ENCODE data around the gene PSKH1.
"Not testable (repeated sequence)": the region's sequence is repeated elsewhere in the genome, so short reads cannot be mapped to it uniquely, and the experiment has no call there.

PSKH1 gene

DNA sequence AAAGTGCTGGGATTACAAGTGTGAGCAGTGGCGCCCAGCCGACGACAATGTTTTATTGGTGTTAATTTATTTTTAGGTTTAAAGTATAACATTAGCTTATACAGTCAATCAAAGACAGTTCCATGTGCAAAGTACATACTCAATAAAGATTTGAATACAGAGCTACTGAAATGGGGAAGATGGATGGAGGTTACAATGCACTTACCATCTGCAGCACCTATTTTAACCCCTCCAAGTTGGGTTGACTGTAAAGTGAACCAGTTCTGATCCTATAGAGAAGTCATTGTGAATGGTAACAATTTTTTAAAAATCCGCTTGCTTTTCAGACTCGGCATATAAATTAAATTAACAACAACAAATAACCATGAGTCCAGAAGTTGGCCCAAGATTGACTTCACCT, 679 bp upstream of the PSKH1 start:
- DNase-seq, result no peak

DNA sequence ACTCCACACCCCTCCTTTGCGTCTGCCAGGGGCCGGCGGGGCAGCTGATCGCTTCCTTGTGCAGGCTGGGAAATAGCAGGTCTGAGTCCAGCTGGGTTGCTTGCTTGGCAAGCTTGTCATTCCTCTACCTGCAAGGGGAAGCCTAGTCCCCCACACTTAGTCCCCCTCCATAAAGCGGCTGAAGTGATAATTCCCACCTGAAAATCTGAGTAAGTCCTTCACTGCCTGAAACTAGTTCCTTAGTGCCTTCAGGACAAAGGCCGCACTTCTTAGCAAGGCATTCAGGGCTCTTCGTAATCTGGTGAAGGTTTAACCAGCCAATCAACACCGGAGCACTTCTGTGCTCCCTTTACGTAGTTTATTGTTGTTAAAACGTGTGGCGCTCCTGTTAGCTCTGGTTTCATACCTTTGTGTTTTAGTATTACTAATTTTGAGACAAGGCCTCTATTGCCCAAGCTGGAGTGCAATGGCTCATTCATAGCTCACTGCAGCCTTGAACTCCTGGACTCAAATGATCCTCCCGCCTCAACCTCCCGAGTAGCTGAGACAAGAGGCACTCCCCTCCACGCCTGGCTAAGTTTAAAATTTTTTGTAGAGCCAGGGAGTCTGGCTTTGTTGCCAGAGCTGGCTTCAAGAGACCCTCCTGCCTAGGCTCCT, 817 bp downstream of the PSKH1 start:
- DNase-seq, result no peak

DNA sequence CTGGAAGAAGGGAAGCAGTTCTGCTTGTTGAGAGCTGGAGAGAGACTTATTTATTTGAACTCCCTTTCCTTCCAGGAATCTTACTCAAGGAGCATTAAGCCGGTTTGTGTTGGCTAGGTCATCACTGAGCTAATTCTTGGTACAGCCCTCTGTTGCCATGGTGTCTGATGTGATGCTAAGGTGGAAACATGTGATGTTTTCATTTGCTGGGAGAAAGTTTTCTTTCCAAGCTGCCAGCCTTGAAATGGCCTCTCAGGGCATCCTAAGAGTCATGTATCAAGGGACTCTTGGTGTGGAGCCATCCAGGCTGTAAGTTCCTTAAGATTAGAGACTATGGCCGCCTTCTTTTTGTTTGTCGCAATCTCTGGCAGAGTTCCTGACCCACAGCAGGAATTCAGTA, 4.2 kb downstream of the PSKH1 start:
- peak; percentile 54 for DNase-seq

DNA sequence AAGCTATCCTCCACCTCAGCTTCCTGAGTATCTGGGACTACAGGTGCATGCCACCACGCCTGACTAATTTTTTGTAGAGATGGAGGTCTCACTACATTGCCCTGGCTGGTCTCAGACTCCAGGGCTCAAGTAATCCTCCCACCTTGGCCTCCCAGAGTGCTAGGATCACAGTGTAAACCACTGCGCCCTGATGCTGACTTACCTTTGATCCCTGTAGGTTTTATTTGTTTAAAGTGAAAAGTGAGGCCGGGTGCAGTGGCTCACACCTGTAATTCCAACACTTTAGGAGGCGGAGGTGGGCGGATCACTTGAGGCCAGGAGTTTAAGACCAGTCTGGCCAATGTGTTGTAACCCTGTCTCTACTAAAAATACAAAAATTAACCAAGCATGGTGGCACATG, 8.7 kb downstream of the PSKH1 start:
- no peak for DNase-seq

DNA sequence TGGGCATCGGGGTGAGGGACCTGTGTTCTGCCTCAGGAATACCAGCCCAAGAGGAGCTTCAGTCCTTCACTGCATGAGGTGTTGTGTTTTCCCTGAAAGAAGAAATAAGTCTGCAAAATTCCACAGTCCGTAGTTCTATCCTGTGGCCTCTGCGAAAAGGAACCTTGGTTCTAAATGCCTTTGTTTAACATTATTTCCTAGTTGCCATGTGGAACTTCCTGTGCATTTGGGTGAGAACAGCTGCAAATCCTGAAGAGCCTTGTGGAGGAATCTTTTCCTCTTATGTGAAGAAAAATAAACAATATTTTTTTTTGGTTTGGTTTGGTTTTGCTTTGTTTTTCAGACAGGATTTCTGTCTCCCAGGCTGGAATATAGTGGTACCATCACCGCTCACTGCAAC, 9.8 kb downstream of the PSKH1 start:
- DNase-seq, result no peak

DNA sequence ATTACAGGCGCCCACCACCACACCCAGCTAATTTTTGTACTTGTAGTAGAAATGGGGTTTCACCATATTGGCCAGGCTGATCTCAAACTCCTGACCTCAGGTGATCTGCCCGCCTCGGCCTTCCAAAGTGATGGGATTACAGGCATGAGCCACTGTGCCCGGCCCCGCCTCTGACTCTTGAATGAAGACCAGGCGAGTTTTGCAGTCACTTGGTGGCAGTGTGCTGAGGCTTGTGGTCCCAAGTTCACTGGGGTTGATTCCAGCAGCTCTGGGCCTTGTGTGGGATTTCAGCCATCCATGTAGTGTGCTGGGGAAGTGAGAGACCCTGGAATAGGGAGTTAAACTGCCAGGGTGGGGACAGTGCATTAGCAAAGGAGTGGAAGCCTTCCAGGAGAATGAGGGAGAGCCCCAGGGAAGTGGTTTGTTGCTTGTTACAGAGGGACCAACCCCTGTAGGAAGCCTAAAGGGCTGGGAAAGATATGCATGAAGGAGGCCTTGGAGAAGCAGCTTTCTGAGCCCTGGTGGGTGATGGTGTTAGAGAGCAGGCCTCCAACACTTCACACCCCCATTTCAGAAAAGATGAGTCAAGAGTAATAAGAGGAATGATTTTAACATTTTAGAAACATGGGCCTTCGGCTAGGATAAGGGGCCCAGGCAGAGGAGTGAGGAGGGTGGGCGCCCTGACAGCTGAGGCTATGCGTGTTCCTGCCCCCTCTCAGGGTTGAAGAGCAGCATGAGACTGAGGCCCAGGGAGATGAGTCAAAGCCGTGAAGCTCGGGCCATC, 14.5 kb downstream of the PSKH1 start:
- no peak for DNase-seq

DNA sequence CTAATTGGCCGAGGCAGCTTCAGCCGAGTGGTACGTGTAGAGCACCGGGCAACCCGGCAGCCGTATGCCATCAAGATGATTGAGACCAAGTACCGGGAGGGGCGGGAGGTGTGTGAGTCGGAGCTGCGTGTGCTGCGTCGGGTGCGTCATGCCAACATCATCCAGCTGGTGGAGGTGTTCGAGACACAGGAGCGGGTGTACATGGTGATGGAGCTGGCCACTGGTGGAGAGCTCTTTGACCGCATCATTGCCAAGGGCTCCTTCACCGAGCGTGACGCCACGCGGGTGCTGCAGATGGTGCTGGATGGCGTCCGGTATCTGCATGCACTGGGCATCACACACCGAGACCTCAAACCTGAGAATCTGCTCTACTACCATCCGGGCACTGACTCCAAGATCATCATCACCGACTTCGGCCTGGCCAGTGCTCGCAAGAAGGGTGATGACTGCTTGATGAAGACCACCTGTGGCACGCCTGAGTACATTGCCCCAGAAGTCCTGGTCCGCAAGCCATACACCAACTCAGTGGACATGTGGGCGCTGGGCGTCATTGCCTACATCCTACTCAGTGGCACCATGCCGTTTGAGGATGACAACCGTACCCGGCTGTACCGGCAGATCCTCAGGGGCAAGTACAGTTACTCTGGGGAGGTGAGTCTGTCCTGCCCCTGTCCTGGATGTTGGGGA, 16.1 kb downstream of the PSKH1 start:
- no peak for DNase-seq

DNA sequence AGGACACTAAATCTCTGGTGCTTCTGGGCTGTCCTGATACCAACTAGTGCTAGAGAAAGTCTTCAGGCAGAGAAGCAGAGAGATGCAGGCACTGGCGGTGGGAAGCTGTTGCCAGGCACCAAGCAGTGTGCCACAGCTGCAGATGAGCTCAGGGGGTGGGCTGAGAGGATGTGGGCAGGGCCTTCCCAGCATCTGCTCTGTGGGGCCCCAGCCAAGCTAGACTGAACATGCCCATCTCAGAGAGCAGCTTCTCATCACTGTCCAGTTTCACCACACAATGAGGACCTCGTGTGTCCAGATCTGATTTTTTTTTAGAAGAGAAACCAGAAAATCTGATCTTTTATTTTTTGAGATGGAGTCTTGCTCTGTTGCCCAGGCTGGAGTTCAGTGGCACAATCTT, 17.1 kb downstream of the PSKH1 start:
- DNase-seq, result peak; percentile 87

DNA sequence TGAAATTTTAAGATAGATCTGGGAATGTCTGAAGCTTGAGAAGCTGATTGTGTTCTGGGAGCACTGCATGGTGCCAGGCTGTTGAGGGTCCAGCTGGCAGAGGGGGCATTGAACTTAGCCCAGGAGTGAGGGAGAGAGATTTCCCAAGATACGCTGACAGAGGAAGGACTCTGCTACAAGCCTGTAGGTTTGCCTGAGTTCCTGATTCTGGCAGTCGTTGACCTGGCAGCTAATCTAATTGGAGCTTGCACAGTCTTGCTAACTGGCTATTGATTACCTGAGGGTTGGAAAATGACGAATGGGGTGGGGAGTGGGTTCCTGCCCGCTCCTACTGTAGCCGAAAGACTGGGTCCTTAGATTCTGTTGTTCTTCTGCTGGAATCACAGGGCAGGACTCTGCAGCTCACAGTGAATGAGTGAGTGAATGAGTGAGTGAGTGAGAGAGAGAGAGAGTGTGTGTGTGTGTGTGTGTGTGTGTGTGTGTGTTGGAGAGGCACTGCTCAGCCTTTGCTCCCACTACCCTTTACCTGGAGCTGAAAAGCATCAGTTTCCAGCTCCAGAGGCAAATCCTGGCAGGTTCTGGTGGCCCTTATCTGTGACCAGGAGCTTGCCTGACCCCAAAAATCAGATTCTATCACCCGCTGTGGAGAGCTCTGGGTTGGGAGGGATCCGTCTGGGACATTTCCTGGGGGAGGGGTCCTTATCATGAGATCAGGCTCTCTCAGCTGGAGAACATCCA, 21.9 kb downstream of the PSKH1 start:
- no peak for DNase-seq

DNA sequence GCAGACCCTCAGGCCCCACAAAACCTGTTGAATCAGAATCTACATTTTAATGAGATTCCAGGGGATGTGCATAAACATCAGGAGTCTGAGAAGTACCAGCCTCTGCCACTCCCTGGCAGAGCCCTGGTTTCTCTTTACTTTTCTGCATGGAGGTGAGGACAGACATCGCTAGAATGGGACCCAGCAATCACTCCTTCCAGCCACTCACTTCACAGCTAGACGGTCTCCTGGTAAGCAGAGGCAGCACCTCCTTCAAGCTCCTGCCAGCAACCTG, 22.4 kb downstream of the PSKH1 start:
- not testable (repeated sequence) for DNase-seq

DNA sequence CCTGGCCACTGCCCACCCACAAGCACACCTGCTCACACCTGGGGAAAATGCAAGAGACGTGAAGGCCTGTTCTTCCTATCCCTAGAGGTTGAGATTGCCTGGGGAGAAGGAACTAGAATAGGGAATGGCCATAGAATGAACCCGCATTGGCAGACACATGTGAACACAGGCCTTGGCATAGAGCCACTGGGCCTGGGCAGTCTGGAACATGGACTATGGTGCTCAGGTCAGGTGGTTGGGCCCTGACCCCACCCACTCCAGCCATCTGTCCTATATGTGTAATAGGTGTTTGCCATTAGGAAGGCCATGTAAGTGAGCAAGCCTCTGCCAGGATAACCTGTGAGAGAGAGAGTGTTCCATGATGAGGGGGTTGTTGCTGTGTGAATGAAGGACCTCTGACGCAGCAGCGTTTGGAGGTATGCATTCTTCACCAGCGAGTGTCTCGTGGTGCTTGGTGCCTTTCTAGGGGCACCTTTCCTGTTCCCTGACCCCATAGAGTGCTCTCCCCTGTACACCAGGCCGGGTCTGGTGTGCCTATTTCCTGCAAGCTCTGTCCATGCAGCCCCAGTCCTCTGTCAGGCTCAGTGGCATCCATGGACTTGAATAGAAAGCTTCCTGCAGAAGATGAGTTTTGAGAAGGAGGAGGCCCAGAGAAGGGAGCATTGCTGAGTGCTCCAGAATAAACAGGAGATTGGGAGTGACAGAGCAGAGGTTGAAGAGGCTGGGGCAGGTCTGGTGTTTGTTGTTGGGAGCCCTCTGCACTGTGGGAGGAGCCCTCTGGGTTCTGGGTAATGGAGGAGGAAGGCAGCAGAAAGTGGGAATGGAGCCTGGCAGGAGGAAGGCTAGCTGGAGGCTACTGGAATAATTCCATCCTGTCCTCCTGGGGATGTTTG, 23.0 kb downstream of the PSKH1 start:
- DNase-seq, result no peak

DNA sequence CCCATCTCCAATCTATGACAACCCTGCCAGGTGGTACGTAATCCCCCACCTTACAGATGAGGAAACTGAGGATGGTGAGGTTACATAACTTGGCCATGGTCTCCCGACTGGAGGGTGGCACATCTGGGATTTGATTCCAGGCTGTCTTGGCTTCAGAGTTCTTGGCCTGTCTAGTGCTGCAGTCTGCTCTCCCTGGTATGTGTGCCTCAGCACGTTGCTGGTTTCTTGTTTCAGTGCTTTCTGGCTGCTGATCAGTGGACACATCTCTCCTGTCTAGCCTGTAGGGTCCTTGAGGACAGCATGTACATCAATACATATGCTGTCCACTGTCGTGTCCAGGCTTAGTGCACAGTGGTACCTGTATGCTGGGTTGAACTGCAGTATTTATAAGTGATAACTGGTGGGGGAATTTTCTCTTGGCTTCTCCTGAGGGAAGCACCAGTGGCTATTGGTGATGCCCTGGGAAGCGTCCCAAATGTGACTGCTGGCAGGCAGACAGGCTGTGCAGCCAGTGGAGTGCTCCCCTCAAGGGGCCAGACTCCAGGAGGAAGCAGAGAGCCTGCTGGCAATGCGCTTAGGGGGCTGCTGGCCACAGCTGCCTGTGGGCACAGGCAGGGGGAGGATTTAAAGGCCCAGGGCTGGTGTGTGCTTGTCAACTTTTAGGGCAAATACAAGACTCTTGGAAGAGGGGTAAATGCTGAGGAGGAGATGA, 24.2 kb downstream of the PSKH1 start:
- peak; percentile 65 for DNase-seq

DNA sequence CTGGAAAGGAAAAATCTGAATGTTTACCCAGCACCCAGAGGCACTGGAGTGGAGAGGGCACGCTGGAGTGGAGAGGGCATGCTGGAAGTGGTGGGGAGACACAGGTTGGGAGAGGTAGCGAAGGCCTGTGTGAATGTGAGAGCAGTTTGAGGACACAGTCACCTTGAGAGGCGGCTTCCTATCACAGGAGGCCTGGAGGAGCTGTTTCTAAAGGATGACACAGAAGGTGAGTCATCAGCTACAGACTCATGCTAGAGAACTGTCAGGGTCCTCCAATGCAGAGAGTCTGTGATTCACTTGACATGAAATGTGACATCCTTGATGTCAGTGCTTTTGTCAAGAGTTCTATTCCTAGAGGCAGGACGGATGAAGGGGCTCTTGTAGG, 24.8 kb downstream of the PSKH1 start:
- DNase-seq, result no peak

DNA sequence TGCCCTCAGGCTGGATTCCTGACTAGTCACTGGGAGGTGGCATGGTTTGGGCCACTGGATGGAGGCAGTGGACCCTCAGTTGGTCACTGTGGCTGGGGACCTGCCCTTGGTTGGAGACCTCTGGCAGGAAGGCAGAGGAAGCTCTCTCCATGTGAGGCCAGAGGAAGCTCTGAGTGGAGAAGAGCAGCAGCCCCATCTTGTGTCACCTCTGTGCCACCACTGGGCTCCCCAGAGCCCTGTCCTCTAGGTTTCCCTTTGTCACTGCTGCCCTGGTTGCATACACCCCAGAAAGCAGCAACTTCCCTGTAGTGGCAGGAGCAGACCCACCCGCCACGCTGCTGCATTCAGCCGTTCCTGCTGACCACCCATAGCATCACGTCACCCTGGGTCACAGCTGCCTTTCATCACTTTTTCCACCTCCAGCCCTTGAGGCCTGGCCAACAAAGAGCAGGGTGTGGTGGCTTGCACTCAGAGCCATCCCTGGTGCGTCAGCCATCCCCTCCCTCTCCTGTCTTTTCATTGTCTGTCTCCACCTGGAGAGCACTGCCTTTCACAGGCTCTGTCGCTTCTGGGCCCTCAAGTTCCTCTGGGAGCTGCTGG, 26.7 kb downstream of the PSKH1 start:
- DNase-seq, result no peak

DNA sequence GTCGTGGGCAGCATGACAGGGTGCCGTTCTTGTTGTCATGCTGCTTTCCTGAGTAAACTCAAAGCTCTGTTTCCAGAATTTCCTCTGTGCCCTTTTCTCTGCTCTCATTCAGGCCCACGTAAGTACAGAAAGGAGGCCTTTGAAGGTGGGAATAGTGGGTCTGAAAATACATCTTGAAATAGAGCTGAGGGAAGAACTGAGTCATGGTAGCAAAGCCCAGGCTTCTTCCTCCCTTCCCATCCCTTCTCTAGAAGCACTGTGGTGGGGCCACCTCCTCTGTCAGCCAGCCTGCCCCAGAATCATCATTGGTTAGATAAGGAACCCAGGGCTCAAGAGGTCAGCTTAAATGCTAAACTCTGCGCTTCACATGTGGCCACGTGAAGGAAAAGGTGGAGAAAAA, 29.2 kb downstream of the PSKH1 start:
- no peak for DNase-seq

DNA sequence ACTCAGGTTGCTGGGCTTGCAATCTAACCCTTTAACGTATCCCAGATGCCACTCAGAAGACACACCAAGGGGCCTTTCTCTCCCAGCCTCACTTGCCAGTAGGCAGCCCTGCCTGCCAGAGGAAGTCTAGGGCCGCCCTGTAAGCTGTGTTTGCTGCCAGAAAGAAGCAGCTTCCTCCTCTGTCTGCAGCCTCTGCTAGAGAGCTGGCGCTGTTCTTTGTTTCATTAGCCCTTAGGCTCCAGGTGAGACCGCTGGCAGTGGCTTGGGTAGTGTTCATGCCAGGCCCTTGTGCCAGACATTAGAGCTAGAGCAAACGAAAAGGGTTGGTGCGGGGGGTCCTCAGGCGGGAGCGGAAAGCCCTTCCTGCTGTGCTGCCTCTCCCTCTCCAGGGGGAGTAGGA, 29.7 kb downstream of the PSKH1 start:
- no peak for DNase-seq

DNA sequence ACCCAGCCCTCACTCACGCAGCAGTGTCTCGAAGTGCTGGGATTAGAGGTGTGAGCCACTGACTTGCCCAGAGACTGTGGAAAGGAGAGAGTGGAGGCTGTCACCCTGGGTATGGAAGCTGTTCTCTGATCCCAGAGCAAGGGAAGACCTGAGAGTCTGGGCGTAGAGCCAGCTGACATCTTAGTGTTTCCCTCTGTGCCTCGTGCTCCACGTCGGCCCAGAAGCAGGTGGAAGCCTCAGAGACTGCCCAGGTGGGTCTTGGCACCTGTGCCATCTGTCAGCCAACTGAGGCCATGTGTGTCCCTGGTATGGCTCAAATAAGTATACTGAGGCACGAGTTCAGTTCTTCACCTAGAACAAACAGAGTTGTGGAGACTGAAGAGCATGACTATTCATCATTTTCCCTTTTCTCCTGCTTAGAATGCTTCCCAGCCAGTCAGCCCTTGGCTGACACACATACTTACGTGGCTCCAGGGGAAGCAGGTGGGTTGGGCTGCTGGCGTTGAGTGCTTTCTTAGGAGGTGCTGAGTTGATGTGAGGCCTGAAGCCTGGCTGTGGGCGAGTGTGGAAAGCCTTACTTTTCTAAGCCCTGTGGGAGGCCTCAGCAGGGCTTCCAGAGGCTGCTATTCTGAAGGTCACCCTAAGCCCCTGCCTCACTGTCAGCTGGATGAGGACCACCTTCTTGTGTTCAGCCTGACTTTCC, 30.5 kb downstream of the PSKH1 start:
- no peak for DNase-seq

DNA sequence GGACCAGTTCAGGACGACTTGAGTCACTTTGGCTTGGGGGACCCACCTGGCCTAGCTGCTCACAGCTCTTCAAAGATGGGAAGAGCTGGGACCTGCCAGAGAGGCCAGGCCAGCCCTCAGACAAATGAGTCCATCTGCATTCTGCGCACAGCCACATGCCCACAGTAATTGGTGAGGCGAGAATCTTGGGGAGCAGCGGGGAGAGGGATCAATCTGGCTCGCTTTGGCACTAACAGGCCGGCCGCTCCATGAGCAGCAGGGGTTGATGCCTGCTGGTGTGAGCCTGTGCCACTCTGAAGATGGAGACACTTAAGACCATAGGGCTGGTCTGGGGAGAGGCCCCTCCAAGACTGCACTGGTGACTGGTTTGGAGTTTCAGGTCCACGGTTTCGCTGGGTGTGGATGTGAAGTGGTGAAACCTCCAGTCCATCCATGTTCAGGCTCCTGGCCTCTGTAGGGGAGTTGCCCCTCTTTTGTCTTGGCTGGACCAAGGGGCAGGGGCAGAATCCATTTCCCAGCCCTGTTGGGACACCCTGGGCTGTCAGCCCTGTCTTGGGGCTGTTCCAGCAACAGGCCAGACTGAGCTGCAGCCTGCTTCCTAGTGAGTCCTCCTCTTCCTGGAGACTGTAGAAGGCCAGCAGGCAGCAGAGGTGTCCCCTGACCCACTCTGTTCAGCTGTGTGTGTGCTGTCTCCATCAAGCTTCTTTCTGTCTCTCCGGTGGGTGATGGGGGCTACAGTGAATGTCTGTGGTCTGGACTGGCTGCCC, 31.3 kb downstream of the PSKH1 start:
- no peak for DNase-seq

DNA sequence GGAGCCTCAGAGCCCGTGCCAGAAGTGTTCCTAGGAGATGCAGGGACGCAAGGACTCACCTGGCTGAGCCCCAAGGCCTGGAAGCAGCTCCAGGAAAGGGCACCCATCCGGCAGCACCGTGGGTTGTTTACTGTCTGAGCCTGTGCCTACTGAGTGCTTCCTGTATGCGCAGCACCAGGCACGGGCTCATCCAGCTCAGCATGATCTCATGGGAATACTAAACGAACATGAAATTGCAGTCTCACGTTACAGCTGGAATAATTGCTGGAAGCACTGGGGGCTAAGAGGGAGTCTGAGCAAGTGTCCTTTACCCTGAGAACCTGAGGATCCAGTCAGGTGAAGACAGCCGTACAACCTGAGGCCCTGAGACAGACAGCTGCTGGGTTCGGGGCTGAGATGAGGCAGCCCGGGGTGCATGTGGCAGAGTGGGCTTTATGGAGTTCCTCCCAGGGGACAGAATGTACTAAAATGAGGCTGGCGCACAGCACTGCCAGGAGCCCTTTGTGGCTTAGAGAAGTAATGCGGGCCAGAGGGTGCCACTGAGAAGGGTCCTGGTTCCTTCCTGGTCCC, 33.2 kb downstream of the PSKH1 start:
- DNase-seq, result peak; percentile 27

Data from midbrain (tissue), 1 donor.